HG03025 (cell line): ENCODE measurements around the gene PARD3B.

Experiments used
- ATAC-seq: cut with Tn5 transposase; IDR thresholded peaks from one replicate; pipeline ENCODE4 v1.9.1; 2021; ENCODE audit warnings: mild to moderate bottlenecking, moderate library complexity; ENCODE audit not compliant: unreplicated experiment, low FRiP score

The PARD3B gene

GRCh38 chr2:205642599-205643356, 1097.5 kb downstream of the PARD3B start:
- ATAC-seq, result no peak

- ATAC-seq, result no peak
Observed at GRCh38 chr2:205643391-205643885, 1098.2 kb downstream of the PARD3B start.

GRCh38 chr2:205644018-205644417, 1098.7 kb downstream of the PARD3B start:
- ATAC-seq, result no peak

GRCh38 chr2:205646680-205647079, 1101.4 kb downstream of the PARD3B start:
- ATAC-seq, result peak; percentile 98

GRCh38 chr2:205650450-205650849, 1105.2 kb downstream of the PARD3B start:
- no peak for ATAC-seq

- no peak for ATAC-seq
Observed at GRCh38 chr2:205650931-205651330, 1105.7 kb downstream of the PARD3B start.

- no peak for ATAC-seq
Observed at GRCh38 chr2:205651719-205652118, 1106.4 kb downstream of the PARD3B start.

GRCh38 chr2:205654878-205655605, 1109.8 kb downstream of the PARD3B start:
- ATAC-seq, result no peak

GRCh38 chr2:205655779-205656456, 1110.6 kb downstream of the PARD3B start:
- no peak for ATAC-seq

- ATAC-seq, result no peak
Observed at GRCh38 chr2:205656461-205656860, 1111.2 kb downstream of the PARD3B start.

GRCh38 chr2:205656941-205657340, 1111.7 kb downstream of the PARD3B start:
- ATAC-seq, result no peak

- no peak for ATAC-seq
Observed at GRCh38 chr2:205657579-205657978, 1112.3 kb downstream of the PARD3B start.

- no peak for ATAC-seq
Observed at GRCh38 chr2:205658068-205658467, 1112.8 kb downstream of the PARD3B start.

GRCh38 chr2:205658572-205658971, 1113.3 kb downstream of the PARD3B start:
- no peak for ATAC-seq

GRCh38 chr2:205659922-205660321, 1114.6 kb downstream of the PARD3B start:
- ATAC-seq, result no peak

- ATAC-seq, result peak; percentile 76
Observed at GRCh38 chr2:205660521-205661124, 1115.3 kb downstream of the PARD3B start.

GRCh38 chr2:205661281-205661680, 1116.0 kb downstream of the PARD3B start:
- no peak for ATAC-seq

GRCh38 chr2:205662206-205662965, 1117.1 kb downstream of the PARD3B start:
- no peak for ATAC-seq

- no peak for ATAC-seq
Observed at GRCh38 chr2:205665791-205666190, 1120.5 kb downstream of the PARD3B start.
